ENCODE measurements around the gene GTF3C1. TPM values are rescaled to one million over a fixed set of nuclear protein-coding genes. Genes with fewer than 3 reads are reported as not detected.

The GTF3C1 gene
- total RNA-seq, 1 donor from 2014 or later = 57.1 TPM

- Histone ChIP-seq H3K9me3 (no peaks in the 10 kb centered on the region), H3K4me3 (no peak overlapping the region), H3K27ac (no peak overlapping the region), H3K36me3 (no peaks in the 10 kb centered on the region), H3K4me1 (no peaks in the 10 kb centered on the region), H3K27me3 (ENCODE audit: low read depth) (no peaks in the 10 kb centered on the region)
- TF ChIP-seq CTCF (IDR thresholded peaks at IDR 0.05) = no peak
- DNase-seq = no peak
- ATAC-seq = no peak
- intact Hi-C loops (cut with DNase I) = no loop called here
Observed at GRCh38 chr16:27596411-27596810, 46.7 kb upstream of the GTF3C1 start.

DNA sequence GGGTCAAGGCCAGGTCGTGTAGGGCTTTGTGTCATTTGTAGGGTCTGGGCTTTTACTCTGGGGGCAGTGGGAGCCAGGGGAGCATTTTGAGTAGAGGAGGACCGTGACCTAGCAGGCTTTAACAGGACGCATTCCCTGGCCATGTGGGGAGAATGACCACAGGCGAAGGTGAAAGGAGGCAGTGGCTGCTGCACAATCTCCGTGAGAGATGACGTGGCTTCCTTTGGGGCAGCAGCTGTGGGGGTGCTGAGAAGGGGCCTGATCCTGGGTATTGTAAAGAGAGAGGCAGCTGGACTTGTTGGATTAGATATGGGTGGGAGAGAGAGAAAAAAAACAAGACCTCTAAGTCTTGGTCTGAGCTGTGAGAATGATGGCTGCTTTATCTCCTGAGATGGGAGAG, 46.3 kb upstream of the GTF3C1 start:
- H3K4me3 ChIP-seq = no peak overlapping the region
- ATAC-seq (no peak), DNase-seq (no peak)
- no peaks in the 10 kb centered on the region for H3K4me1 ChIP-seq
- intact Hi-C loops (cut with DNase I) = no loop called here
- H3K27ac ChIP-seq = no peak overlapping the region
- H3K36me3 ChIP-seq = no peaks in the 10 kb centered on the region
- H3K9me3 ChIP-seq = no peaks in the 10 kb centered on the region
- H3K27me3 ChIP-seq (ENCODE audit: low read depth) = no peaks in the 10 kb centered on the region
- TF ChIP-seq CTCF (IDR thresholded peaks at IDR 0.05) = no peak

- no peak for DNase-seq
- TF ChIP-seq CTCF (IDR thresholded peaks at IDR 0.05) = no peak
- no peaks in the 10 kb centered on the region for H3K4me1 ChIP-seq
- H3K9me3 ChIP-seq = no peaks in the 10 kb centered on the region
- ATAC-seq = no peak
- H3K27me3 ChIP-seq (ENCODE audit: low read depth) = no peaks in the 10 kb centered on the region
- no peak overlapping the region for H3K4me3 ChIP-seq
- intact Hi-C loops (cut with DNase I) = no loop called here
- H3K27ac ChIP-seq = no peak overlapping the region
- no peaks in the 10 kb centered on the region for H3K36me3 ChIP-seq
Observed at GRCh38 chr16:27595475-27595874, 45.8 kb upstream of the GTF3C1 start.

DNA sequence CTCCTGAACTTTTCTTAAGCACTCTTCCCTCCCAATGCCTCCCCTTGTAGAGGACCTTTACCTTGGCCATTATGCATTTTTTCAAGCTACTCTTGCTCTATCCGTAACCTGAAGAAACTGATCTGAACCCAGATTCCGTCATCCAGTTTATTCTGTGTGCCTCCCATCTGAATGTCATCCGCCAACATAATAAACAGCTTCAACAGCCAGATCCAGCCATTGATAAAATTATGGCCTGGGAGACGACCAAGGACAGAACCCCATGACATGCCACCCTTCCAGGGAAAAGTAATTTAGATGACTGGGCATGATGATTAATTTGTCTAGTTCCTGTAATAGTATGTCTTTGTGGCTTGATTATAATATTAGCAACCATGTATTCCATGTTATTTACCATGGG, 42.1 kb upstream of the GTF3C1 start:
- H3K27me3 ChIP-seq (ENCODE audit: low read depth) = no peaks in the 10 kb centered on the region
- no peaks in the 10 kb centered on the region for H3K4me1 ChIP-seq
- intact Hi-C loops (cut with DNase I) = no loop called here
- no peaks in the 10 kb centered on the region for H3K36me3 ChIP-seq
- H3K9me3 ChIP-seq = peaks cover 6% of the 10 kb centered on the region
- H3K4me3 ChIP-seq = no peak overlapping the region
- no peak for DNase-seq
- no peak overlapping the region for H3K27ac ChIP-seq
- no peak for ATAC-seq
- TF ChIP-seq CTCF (IDR thresholded peaks at IDR 0.05) = no peak

DNA sequence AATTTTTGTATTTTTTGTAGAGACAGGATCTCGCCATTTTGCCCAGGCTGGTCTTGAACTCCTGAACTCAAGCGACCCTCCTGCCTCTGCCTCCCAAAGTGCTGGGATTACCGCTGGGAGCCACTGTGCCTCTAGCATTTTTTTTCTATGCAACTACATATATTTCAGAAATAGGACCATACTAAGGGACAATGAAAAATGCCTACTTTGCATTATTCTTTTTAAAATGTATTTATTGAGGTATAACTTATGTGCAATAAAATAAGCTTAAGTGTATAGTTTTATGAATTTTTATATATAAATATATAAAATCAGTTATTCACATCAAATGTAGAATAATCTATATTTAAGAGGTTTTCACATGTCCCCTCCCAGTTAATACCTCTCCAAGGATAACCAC, 38.3 kb upstream of the GTF3C1 start:
- no peak for DNase-seq
- no peaks in the 10 kb centered on the region for H3K27me3 ChIP-seq (ENCODE audit: low read depth)
- peaks cover 6% of the 10 kb centered on the region for H3K9me3 ChIP-seq
- H3K27ac ChIP-seq = no peak overlapping the region
- no peaks in the 10 kb centered on the region for H3K4me1 ChIP-seq
- intact Hi-C loops (cut with DNase I) = no loop called here
- H3K36me3 ChIP-seq = no peaks in the 10 kb centered on the region
- TF ChIP-seq CTCF (IDR thresholded peaks at IDR 0.05) = no peak
- no peak overlapping the region for H3K4me3 ChIP-seq
- ATAC-seq = no peak

DNA sequence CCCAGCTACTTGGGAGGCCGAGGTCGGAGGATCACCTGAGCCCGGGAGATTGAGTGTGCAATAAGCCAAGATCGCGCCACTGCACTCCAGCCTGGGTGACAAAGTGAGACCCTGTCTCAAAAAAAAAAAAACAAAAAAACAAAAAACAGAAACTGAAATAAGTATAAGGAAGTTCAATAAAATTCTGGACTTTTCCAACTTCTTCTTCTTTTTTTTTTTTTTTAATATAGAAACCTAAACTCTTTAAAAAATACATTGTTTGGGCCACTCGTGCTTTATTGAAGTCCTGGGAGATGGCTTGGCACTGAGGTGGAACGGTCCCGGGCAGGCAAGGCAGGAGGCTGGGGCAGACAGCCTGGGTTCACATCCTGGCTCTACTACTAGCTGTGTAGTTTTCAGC, 37.0 kb upstream of the GTF3C1 start:
- intact Hi-C loops (cut with DNase I) = no loop called here
- H3K4me3 ChIP-seq = no peak overlapping the region
- H3K36me3 ChIP-seq = no peaks in the 10 kb centered on the region
- H3K27ac ChIP-seq = no peak overlapping the region
- no peaks in the 10 kb centered on the region for H3K27me3 ChIP-seq (ENCODE audit: low read depth)
- no peak for DNase-seq
- ATAC-seq = no peak
- H3K4me1 ChIP-seq = no peaks in the 10 kb centered on the region
- TF ChIP-seq CTCF (IDR thresholded peaks at IDR 0.05) = no peak
- H3K9me3 ChIP-seq = peaks cover 6% of the 10 kb centered on the region
